Small intestine (tissue), 7 donors: ENCODE measurements around the gene PDRG1. TPM values are rescaled to one million over a fixed set of nuclear protein-coding genes. Genes with fewer than 3 reads are reported as not detected.
"Not testable (repeated sequence)": the region's sequence is repeated elsewhere in the genome, so short reads cannot be mapped to it uniquely, and the experiment has no call there.

ENCODE experiments used
- DNase-seq, 2 donors: peaks; one replicate each; pipeline versions ENCODE4 v3.0.0 to v3.0.0-alpha.2; 2013
- FAIRE-seq: peaks from 2 replicates; lab custom pipeline; 2012; peaks lifted over from hg19 to GRCh38; lab: Jason Lieb, UNC
- H3K27ac ChIP-seq, 3 donors: one replicate each; pipeline ENCODE4 v1.5.1; 2013; ENCODE audit warnings: low read length in 2 of 3, mild to moderate bottlenecking in 2 of 3, control low read depth in 1 of 3, inconsistent platforms in 1 of 3, low read depth in 1 of 3, moderate library complexity in 1 of 3
- H3K27me3 ChIP-seq, 3 donors: one replicate each; pipeline ENCODE4 v1.6.1; 2013; ENCODE audit warnings: low read length in 3 of 3, inconsistent platforms in 1 of 3; ENCODE audit not compliant: control insufficient read depth in 3 of 3, insufficient read depth in 3 of 3
- H3K36me3 ChIP-seq, 3 donors: one replicate each; pipeline ENCODE4 v1.6.1; 2013; ENCODE audit warnings: low read length in 3 of 3, inconsistent platforms in 1 of 3, low read depth in 1 of 3, mild to moderate bottlenecking in 1 of 3, moderate library complexity in 1 of 3; ENCODE audit not compliant: control insufficient read depth in 3 of 3, insufficient read depth in 2 of 3
- H3K4me1 ChIP-seq, 3 donors: one replicate each; pipeline ENCODE4 v1.6.1; 2013; ENCODE audit warnings: low read length in 2 of 3, inconsistent platforms in 1 of 3, low read depth in 1 of 3, mild to moderate bottlenecking in 1 of 3, moderate library complexity in 1 of 3; ENCODE audit not compliant: control insufficient read depth in 3 of 3, insufficient read depth in 2 of 3
- H3K4me3 ChIP-seq, 3 donors: one replicate each; pipeline ENCODE4 v1.5.1; 2013; ENCODE audit warnings: low read length in 3 of 3, control low read depth in 1 of 3, inconsistent platforms in 1 of 3, low read depth in 1 of 3, mild to moderate bottlenecking in 1 of 3, moderate library complexity in 1 of 3
- H3K9me3 ChIP-seq, 2 donors: one replicate each; pipeline ENCODE4 v1.6.1; 2013; ENCODE audit warnings: low read depth in 1 of 2, low read length in 1 of 2; ENCODE audit not compliant: control insufficient read depth in 2 of 2, insufficient read depth in 1 of 2
- WGBS, 3 donors: extraction: QIAGEN DNeasy Blood & Tissue Kit; methylation state at CpG; one replicate each; pipeline ENCODE4 v1.1.7; 2013; 5-methylcytosine and 5-hydroxymethylcytosine counted together
- polyA plus RNA-seq, 4 donors: library from polyadenylated mRNA; stranded (reverse) in 3 of 4; unstranded in 1 of 4; fragments of 200-250 nt in 3 of 4; fragments of 120-200 nt in 1 of 4; gene quantifications; one replicate each; pipeline versions ENCODE4 v1.2.1 to v1.2.3, GENCODE V29; 2013
- donor health status: healthy with polysubstance abuse.
- donor health status: control.
- donor health status: control.
- donor health status: Bipolar disorder and iron deficiency.
- donor health status: healthy.

The PDRG1 gene
- polyA plus RNA-seq, 4 donors: 14.2 to 18.3 (median 15.7) TPM

DNA sequence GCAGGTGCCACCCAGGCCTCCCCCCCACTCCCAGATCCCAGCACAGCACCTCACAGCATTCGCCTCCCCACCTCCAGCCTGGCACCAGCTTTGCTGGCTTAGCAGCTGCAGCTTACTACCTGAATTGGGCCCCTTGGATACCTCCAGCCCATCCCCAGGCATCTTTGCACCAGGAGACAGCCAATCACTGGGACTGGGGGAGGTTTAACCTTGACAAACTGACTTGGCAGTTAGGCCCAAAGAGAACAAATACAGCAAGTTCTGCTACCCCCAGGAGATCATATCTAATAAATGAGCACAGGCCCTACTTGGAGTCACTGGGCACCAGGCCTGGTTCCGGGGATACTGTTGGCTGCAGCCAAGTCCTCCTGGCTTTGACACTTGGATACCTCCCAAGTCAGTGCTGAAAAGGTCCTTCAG lies 8.8 kb downstream of the PDRG1 start:
- Histone ChIP-seq H3K4me1 (no peaks in the 10 kb centered on the region), H3K4me3 (no peak overlapping the region), H3K9me3 (peaks cover 0 to 2% of the 10 kb centered on the region in 2 donors), H3K36me3 (peaks cover 10 to 52% (median 21%) of the 10 kb centered on the region in 3 donors), H3K27me3 (no peaks in the 10 kb centered on the region), H3K27ac (no peak overlapping the region)
- WGBS, 3 donors: 73 to 79% (median 74%) methylated on average over 2 of the region's 2 CpGs
- DNase-seq: no peak
- FAIRE-seq: no peak

DNA sequence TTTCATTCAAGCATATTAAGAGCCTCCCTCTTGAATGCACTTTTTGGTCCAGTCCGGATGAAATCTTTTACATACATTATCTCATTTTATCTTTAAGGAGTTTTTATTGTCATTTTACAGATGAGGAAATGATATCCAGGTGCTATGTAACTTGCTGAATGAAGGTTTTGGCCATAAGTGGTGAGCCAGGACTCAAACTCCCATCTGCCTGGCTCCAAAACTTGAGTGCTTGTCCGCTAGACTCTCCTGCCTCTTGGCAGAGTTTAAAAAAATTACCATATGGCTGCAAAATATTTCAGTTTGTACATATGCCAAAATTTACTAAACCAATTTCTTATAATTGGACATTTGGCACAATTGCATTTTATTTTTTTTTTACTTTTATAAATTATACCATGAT lies 12.2 kb downstream of the PDRG1 start:
- no peaks in the 10 kb centered on the region for H3K27me3 ChIP-seq
- no peak overlapping the region for H3K27ac ChIP-seq
- H3K9me3 ChIP-seq: no peaks in the 10 kb centered on the region
- WGBS, 3 donors: 85 to 90% (median 88%) methylated on average over 2 of the region's 2 CpGs
- no peak for FAIRE-seq
- no peak overlapping the region for H3K4me3 ChIP-seq
- DNase-seq: no peak
- no peaks in the 10 kb centered on the region for H3K4me1 ChIP-seq
- H3K36me3 ChIP-seq: peaks cover 0 to 23% (median 3%) of the 10 kb centered on the region in 3 donors

DNA sequence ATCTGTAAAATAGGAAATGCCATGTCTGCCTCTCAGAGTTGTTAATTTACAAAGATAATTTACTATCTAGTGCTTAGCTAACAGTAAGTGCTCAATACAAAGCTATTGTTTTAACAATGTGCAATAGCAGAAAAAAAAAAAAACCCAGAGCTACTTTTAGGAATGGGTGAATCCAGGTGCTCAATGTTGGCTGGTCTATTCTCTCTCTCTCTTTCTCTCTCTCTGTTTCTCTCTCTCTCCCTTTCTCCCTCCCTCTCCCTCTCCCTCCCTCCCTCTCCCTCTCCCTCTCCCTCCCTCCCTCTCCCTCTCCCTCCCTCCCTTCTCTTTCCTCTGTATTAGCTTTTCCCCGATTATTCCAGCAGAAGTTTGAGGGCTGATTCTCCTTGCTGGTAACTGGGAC lies 14.0 kb downstream of the PDRG1 start:
- DNase-seq (no peak), FAIRE-seq (no peak)
- no peak overlapping the region for H3K27ac ChIP-seq
- no peaks in the 10 kb centered on the region for H3K9me3 ChIP-seq
- 50 to 58% (median 54%) methylated on average over 1 of the region's 1 CpG for WGBS, 3 donors
- peaks cover 0 to 6% (median 0%) of the 10 kb centered on the region in 3 donors for H3K36me3 ChIP-seq
- no peak overlapping the region for H3K4me3 ChIP-seq
- no peaks in the 10 kb centered on the region for H3K4me1 ChIP-seq
- H3K27me3 ChIP-seq: no peaks in the 10 kb centered on the region

DNA sequence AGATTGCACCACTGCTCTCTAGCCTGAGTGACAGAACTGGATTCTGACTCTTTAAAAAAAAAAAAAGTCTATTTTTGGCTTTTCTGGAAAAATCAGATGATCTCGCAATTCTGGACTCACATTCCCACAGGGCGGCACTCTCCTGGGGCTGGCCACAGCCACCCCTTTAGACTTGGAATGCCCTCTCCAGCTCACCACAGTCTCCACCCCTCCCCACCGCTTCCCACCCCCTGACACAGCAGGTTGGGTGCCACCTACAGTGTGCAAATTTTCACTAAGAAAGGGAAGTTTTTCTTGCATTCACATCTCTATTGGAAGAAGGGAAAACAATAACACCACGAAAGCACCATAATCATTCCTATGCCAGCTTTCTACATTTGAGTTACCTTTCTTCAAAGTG lies 15.4 kb downstream of the PDRG1 start:
- Histone ChIP-seq H3K27me3 (no peaks in the 10 kb centered on the region), H3K4me1 (no peaks in the 10 kb centered on the region), H3K9me3 (no peaks in the 10 kb centered on the region), H3K36me3 (no peaks in the 10 kb centered on the region), H3K4me3 (no peak overlapping the region), H3K27ac (no peak overlapping the region)
- WGBS, 3 donors: 80 to 84% (median 82%) methylated on average over 4 of the region's 4 CpGs
- FAIRE-seq: no peak
- no peak for DNase-seq

DNA sequence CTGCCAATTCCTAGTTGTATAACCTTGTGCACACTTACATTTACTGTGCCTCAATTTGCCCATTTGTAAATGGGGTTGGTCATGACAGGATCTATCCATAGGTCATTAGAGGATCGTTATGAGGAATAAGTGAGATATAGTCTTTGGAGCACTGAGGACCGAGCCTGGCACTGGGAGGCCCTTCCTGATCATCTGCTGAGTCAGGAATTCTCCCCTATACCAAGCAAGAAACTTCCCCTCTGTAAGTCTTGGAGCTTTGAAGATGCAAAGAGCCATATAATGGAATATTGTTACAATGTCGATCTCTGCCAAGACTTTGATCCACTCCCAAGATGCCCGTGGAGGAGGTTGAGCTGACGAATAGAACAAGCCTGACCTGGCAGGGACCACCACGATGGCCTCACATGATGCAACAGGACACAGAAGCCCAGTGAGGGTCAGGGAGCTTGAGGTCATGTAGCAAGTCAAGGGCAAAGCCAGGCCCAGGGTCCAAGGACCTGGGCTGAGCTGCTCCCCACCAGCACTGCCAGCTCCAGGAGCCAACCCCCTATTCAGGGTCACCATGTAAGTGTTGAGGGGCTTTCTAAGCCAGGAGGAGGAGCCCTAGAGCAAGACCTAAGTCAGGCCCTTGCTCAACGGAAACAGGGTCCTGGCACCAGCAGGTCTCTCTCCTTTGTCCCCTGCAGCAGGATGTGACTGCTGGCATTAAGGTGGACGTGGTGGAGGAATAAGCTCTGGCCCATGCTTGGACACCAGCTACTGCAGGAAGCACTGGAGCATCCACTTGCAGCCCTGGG lies 16.7 kb downstream of the PDRG1 start:
- no peak overlapping the region for H3K4me3 ChIP-seq
- 53 to 70% (median 54%) methylated on average over 8 of the region's 8 CpGs for WGBS, 3 donors
- DNase-seq (no peak), FAIRE-seq (no peak)
- no peaks in the 10 kb centered on the region for H3K9me3 ChIP-seq
- no peaks in the 10 kb centered on the region for H3K27me3 ChIP-seq
- no peak overlapping the region for H3K27ac ChIP-seq
- H3K36me3 ChIP-seq: no peaks in the 10 kb centered on the region
- no peaks in the 10 kb centered on the region for H3K4me1 ChIP-seq

DNA sequence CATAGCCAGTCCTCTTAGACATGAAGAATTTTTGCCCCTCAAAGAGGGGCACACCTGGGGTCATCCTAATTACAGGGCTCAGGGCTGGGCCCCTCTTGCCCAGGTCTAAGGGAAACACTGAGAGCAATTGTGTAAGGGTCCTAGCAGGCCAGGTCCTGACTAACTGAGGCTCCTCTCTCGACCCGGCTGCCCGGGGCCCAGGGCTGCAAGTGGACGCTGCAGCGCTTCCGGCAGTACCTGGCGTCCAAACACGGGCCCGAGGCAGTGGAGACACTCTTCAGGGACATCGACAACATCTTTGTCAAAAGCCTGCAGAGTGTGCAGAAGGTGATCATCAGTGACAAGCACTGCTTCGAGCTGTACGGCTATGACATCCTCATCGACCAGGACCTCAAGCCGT lies 17.4 kb downstream of the PDRG1 start:
- FAIRE-seq (no peak), DNase-seq (no peak)
- Histone ChIP-seq H3K4me3 (no peak overlapping the region), H3K27ac (no peak overlapping the region), H3K9me3 (no peaks in the 10 kb centered on the region), H3K4me1 (no peaks in the 10 kb centered on the region), H3K36me3 (no peaks in the 10 kb centered on the region), H3K27me3 (no peaks in the 10 kb centered on the region)
- WGBS, 3 donors: 88 to 90% (median 90%) methylated on average over 14 of the region's 14 CpGs

DNA sequence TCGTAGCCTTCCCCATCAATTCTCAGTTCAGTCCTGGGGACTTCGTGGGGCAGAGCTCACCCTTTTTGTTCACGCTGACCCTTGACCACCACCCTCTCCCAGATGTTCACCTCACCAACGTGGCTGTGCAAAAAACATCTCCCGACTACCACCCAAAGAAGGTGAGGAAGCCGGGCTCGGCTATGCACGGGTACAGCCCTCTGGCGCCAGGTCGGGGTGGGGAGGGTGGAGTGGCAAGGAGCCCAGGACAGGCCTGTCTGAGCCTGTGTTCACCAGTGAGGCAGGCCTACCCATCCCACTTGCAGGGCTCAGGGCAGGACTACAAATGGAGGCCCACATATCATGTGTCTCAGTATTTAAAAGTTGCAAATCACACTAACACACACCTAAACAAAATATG lies 18.1 kb downstream of the PDRG1 start:
- H3K36me3 ChIP-seq: no peaks in the 10 kb centered on the region
- no peak overlapping the region for H3K4me3 ChIP-seq
- no peaks in the 10 kb centered on the region for H3K27me3 ChIP-seq
- WGBS, 3 donors: 85 to 89% (median 87%) methylated on average over 10 of the region's 10 CpGs
- no peaks in the 10 kb centered on the region for H3K9me3 ChIP-seq
- no peak for DNase-seq
- no peak overlapping the region for H3K27ac ChIP-seq
- no peak for FAIRE-seq
- H3K4me1 ChIP-seq: no peaks in the 10 kb centered on the region

DNA sequence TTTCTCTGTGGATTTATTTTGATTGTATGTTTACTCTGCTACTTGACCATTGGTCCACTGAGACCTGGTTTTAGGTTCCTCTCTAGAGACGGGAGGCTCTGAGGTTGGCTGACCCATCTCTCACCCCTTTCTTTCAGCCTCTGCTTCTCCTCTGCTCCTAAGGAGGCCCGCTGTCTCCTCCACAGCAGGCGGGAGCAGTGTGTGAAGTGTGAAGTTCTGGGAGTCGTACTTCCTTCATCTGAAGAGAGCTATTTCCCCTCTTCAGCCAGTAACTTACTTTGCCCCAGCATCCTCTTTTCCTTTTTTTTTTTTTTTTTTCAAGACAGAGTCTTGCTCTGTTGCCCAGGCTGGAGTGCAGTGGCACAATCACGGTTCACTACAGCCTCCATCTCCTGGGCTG lies 21.1 kb downstream of the PDRG1 start:
- 39 to 63% (median 43%) methylated on average over 5 of the region's 5 CpGs for WGBS, 3 donors
- H3K4me3 ChIP-seq: no peak overlapping the region

DNA sequence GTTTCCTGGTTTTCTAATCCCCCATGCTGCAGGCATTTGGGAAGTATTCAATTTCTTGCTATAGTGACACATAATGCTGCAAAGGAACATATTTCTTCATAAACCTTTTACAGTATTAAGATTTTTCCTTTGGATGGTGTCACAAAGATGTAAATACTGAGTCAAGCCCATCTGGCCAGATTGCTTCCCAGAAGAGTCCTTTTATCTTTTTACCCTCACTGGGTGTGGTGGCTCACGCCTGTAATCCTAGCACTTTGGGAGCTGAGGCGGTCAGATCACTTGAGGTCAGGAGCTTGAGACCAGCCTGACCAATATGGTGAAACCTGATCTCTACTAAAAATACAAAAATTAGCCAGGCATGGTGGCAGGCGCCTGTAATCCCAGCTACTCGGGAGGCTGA lies 22.2 kb downstream of the PDRG1 start:
- H3K27me3 ChIP-seq, H3K36me3 ChIP-seq, H3K4me3 ChIP-seq, H3K27ac ChIP-seq, H3K9me3 ChIP-seq, FAIRE-seq, H3K4me1 ChIP-seq, DNase-seq: not testable (repeated sequence)
- WGBS, 3 donors: 58 to 73% (median 71%) methylated on average over 4 of the region's 4 CpGs

More for the DNA sequence above, 21.1 kb downstream of the PDRG1 start:
- Histone ChIP-seq H3K36me3 (no peaks in the 10 kb centered on the region), H3K9me3 (no peaks in the 10 kb centered on the region), H3K4me1 (no peaks in the 10 kb centered on the region), H3K27ac (no peak overlapping the region), H3K27me3 (peaks cover 0 to 3% (median 0%) of the 10 kb centered on the region in 3 donors)
- FAIRE-seq: no peak
- no peak for DNase-seq
